ENCODE results near the gene ZNF580. TPM values are rescaled to one million over a fixed set of nuclear protein-coding genes. Genes with fewer than 3 reads are reported as not detected.

The ZNF580 gene
- total and polyA plus RNA-seq, 2 of the 8 experiments (the other 6 are each of a cell fraction or from before 2014, with no cell fraction given): 12.0 to 24.6 TPM

DNA sequence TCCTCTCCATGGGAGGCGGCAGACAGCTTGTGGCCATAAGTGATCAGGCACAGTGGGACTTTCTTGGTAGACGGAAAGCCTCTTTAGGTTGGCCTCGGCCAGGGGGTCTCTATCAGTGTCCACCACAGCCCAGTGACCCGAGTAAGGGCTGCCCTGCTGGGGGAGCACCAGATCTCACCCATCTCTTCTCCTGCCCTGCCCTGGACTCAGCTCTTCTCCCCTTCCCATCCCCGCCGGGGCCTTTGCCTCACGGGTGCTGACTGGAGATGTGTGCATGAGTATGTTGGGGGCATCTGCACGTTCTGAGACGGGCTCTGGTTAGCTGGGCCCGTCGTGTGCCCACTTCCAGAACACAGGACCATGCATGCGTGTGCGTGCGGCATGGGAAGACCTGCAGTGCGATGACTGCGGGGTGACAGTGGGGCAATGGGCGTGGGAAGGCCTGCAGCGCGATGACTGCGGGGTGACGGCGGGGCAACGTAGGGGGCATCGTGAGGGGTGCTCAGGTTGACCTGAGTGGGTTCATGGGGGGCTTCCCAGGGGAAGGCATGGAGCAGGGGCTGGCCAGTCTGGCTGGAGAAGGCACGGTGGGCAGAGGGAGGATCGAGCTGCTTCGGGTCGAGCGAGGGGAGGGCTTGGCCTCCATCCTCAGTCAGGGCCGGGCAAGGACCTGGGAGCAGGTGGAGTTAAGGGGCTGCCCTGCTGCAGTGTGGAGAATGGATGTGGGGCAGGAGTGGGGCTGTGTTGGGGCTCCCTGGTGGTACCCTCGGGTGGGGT is 50.2 kb downstream of the ZNF580 start:
- H3K23me2 ChIP-seq (ENCODE audit: low read depth, low read length): no peaks in the 10 kb centered on the region
- WGBS, 2 experiments (ENCODE audit: extremely low coverage in 1 of 2, insufficient coverage in 1 of 2, insufficient read length in 1 of 2, insufficient replicate concordance in 2 of 2, low coverage in 1 of 2, low lambda C conversion rate in 2 of 2, missing lambda C conversion rate in 1 of 2): 88% methylated on average over 31 of the region's 31 CpGs; no CpG with 5 or more reads in 1 of the 2 experiments
- DNase-seq (ENCODE audit: low read depth in 1 of 2, low spot score in 2 of 2) (no peak), FAIRE-seq (no peak)
- TF ChIP-seq EP300 (IDR thresholded peaks at IDR 0.05; ENCODE audit: borderline replicate concordance in 1 of 2, low read depth in 2 of 2, low read length in 2 of 2) (no peak), CTBP2 (IDR thresholded peaks at IDR 0.05; ENCODE audit: borderline replicate concordance, insufficient read depth, insufficient read length, low read length) (no peak), HDAC2 (IDR thresholded peaks at IDR 0.05; ENCODE audit: borderline replicate concordance in 1 of 2, low read depth in 2 of 2, low read length in 2 of 2) (no peak), SRF (IDR thresholded peaks at IDR 0.05; ENCODE audit: low read depth, low read length) (no peak), BCL11A (IDR thresholded peaks at IDR 0.05; ENCODE audit: low read depth in 2 of 2, low read length in 2 of 2) (no peak), TBP (IDR thresholded peaks at IDR 0.05; ENCODE audit: low read depth, low read length) (no peak), ASH2L (IDR thresholded peaks at IDR 0.05; ENCODE audit: low read length) (no peak)
- TF ChIP-seq, protein P1, sequence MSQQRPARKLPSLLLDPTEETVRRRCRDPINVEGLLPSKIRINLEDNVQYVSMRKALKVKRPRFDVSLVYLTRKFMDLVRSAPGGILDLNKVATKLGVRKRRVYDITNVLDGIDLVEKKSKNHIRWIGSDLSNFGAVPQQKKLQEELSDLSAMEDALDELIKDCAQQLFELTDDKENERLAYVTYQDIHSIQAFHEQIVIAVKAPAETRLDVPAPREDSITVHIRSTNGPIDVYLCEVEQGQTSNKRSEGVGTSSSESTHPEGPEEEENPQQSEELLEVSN (IDR thresholded peaks at IDR 0.05): no peak
- POLR2A ChIA-PET (ENCODE audit: partially characterized antibody): interaction anchor here (1.5 to 1.9 kb wide), 2 partner anchors 8 to 13 kb away, joined by 5 to 6 read pairs; no protein-coding TSS in a partner anchor
- peaks cover 2 to 50% (median 20%) of the 10 kb centered on the region in 4 experiments; a peak in 7 of 8 replicates for H3K36me3 ChIP-seq (ENCODE audit: control insufficient read depth in 2 of 4, insufficient read depth in 4 of 4, low read length in 3 of 4)
- H4K5ac ChIP-seq (ENCODE audit: insufficient read length, low read depth, low read length): no peak overlapping the region
- H2BK5ac ChIP-seq (ENCODE audit: low read depth, low read length): no peak overlapping the region
- no peak overlapping the region for H2BK12ac ChIP-seq (ENCODE audit: low read depth, low read length)
- no peak overlapping the region for H2AK5ac ChIP-seq (ENCODE audit: low read depth, low read length)
- no peak overlapping the region for H2BK120ac ChIP-seq (replicated peaks; ENCODE audit: low read depth, low read length)
- H3K4me1 ChIP-seq (replicated peaks in 1 of 4; ENCODE audit: control insufficient read depth in 3 of 4, insufficient read depth in 4 of 4, low read length in 3 of 4): no peaks in the 10 kb centered on the region
- no peak overlapping the region for H3K4me3 ChIP-seq (ENCODE audit: extremely low read depth in 1 of 4, insufficient read depth in 2 of 4, low read depth in 3 of 4, low read length in 4 of 4)
- H3K14ac ChIP-seq (ENCODE audit: insufficient read length): no peak overlapping the region
- no peak overlapping the region for H3K9ac ChIP-seq (replicated peaks in 1 of 4; ENCODE audit: extremely low read depth in 1 of 4, low read depth in 3 of 4, low read length in 3 of 4)
- H4K8ac ChIP-seq (ENCODE audit: extremely low read depth, insufficient read depth, low read length): no peak overlapping the region
- H4K91ac ChIP-seq (replicated peaks; ENCODE audit: insufficient read length, low read length): no peak overlapping the region
- H3K27me3 ChIP-seq (replicated peaks in 1 of 4; ENCODE audit: control insufficient read depth in 3 of 4, extremely low read depth in 1 of 4, insufficient read depth in 3 of 4, low read length in 3 of 4): no peaks in the 10 kb centered on the region; a peak in 1 of 7 replicates
- H3K27ac ChIP-seq (ENCODE audit: low read depth, low read length): no peak overlapping the region
- no peak overlapping the region for H2BK20ac ChIP-seq (ENCODE audit: low read length)
- no peak overlapping the region for H3K4me2 ChIP-seq (ENCODE audit: insufficient read depth in 1 of 2, low read depth in 2 of 2, low read length in 2 of 2)
- H3K9me3 ChIP-seq (ENCODE audit: insufficient read depth in 2 of 2, low read depth in 1 of 2, low read length in 1 of 2): no peaks in the 10 kb centered on the region
- peaks cover 0 to 2% of the 10 kb centered on the region in 2 experiments; a peak in 1 of 4 replicates for H3K79me2 ChIP-seq (ENCODE audit: control insufficient read depth in 1 of 2, insufficient read depth in 2 of 2, low read length in 2 of 2)
- peaks cover 3% of the 10 kb centered on the region for H3K79me1 ChIP-seq (ENCODE audit: low read depth, low read length)
- H4K20me1 ChIP-seq (replicated peaks in 1 of 2; ENCODE audit: control insufficient read depth in 1 of 2, insufficient read depth in 2 of 2, low read length in 2 of 2): peaks cover 0 to 26% of the 10 kb centered on the region in 2 experiments
- H3K23ac ChIP-seq (ENCODE audit: insufficient read length): no peak overlapping the region
- H3K18ac ChIP-seq (ENCODE audit: extremely low read depth, low read length): no peak overlapping the region
- no peak overlapping the region for H3K56ac ChIP-seq (replicated peaks; ENCODE audit: insufficient read length, low read depth, low read length)
- H3K4ac ChIP-seq (replicated peaks; ENCODE audit: insufficient read length, low read depth, low read length): no peak overlapping the region
- H2BK15ac ChIP-seq (ENCODE audit: low read length): no peak overlapping the region
- no peak overlapping the region for H2AFZ ChIP-seq (ENCODE audit: low read length)
- CTCF ChIA-PET (ENCODE audit: partially characterized antibody): interaction anchor here (0.5 to 1.7 kb wide), 2 partner anchors 13 to 648 kb away, joined by 4 to 5 read pairs; no protein-coding TSS in a partner anchor

All from H1 (cell line).